Endothelial cell of umbilical vein (primary cell): Measurements from ENCODE around the gene SPSB2. TPM values are rescaled to one million over a fixed set of nuclear protein-coding genes. Genes with fewer than 3 reads are reported as not detected.

Experiments
- BruUV-seq: library from RNA; stranded (reverse); fragments of 400-500 nt; replicated peaks from 2 replicates; lab custom pipeline; 2021; lab: Mats Ljungman, UMichigan
- CTCF ChIA-PET: fragments of 300-600, 350-600 bp; sonication (Branson Sonifier 250); formaldehyde crosslinking; loops from one replicate; lab custom pipeline; 2021; ENCODE audit warnings: antibody characterized with exemption, inconsistent platforms; lab: Charles Lee
- POLR2A ChIA-PET: fragments of 300-600, 350-600 bp; sonication (Branson Sonifier 250); formaldehyde crosslinking; loops from one replicate; lab custom pipeline; 2021; ENCODE audit warnings: antibody characterized with exemption, inconsistent platforms; lab: Charles Lee
- DNase-seq: peaks from one replicate; pipeline ENCODE4 v3.0.0-alpha.2; 2011; ENCODE audit warnings: low read depth, low spot score
- FAIRE-seq: peaks from 2 replicates; lab custom pipeline; 2011; peaks lifted over from hg19 to GRCh38; lab: Jason Lieb, UNC
- H2AFZ ChIP-seq: 2 replicates; pipeline ENCODE4 v1.6.0; 2012; ENCODE audit warnings: low read depth, low read length, control low read depth, inconsistent platforms
- H3K27ac ChIP-seq: 2 replicates; pipeline ENCODE4 v1.5.1; 2011; ENCODE audit warnings: low read depth, mild to moderate bottlenecking, control low read depth, low read length, moderate library complexity; ENCODE audit not compliant: insufficient read depth
- H3K27me3 ChIP-seq, 2 experiments: 2 replicates each; pipeline versions ENCODE4 v1.6.0 to v1.6.1; 2011; ENCODE audit warnings: low read length in 2 of 2, mixed read lengths in 1 of 2; ENCODE audit not compliant: control insufficient read depth in 2 of 2, insufficient read depth in 2 of 2
- H3K36me3 ChIP-seq, 2 experiments: 2 replicates in 1 of 2; 3 replicates in 1 of 2; pipeline ENCODE4 v1.5.1; 2011; ENCODE audit warnings: low read length in 2 of 2, mild to moderate bottlenecking in 1 of 2, moderate library complexity in 1 of 2; ENCODE audit not compliant: control insufficient read depth in 2 of 2, insufficient read depth in 2 of 2; ENCODE audit errors: extremely low read depth in 1 of 2
- H3K4me1 ChIP-seq: 3 replicates; pipeline ENCODE4 v1.5.1; 2011; ENCODE audit warnings: mild to moderate bottlenecking, low read length; ENCODE audit not compliant: control insufficient read depth, insufficient read depth; ENCODE audit errors: extremely low read depth
- H3K4me2 ChIP-seq: 2 replicates; pipeline ENCODE4 v1.6.1; 2011; ENCODE audit warnings: low read length, control low read depth, mixed read lengths; ENCODE audit not compliant: insufficient read depth
- H3K4me3 ChIP-seq, 3 experiments: fragments of 200-600 bp in 1 of 3; sonication (generic), shearing (Covaris generic) in 1 of 3; replicated peaks in 1 of 3; 2 replicates each; pipeline ENCODE4 v1.5.1; 2011 to 2016; ENCODE audit warnings: control low read depth in 3 of 3, low read length in 3 of 3, mild to moderate bottlenecking in 2 of 3, inconsistent platforms in 1 of 3, low read depth in 1 of 3, moderate library complexity in 1 of 3; ENCODE audit not compliant: insufficient read depth in 1 of 3
- H3K79me2 ChIP-seq: 2 replicates; pipeline ENCODE4 v1.6.0; 2012; ENCODE audit warnings: low read length, inconsistent platforms; ENCODE audit not compliant: control insufficient read depth, insufficient read depth
- H3K9ac ChIP-seq: replicated peaks from 2 replicates; pipeline ENCODE3; 2011; ENCODE audit warnings: low read length, control low read depth; ENCODE audit not compliant: insufficient read depth; ENCODE audit errors: extremely low read depth
- H3K9me1 ChIP-seq: replicated peaks from 3 replicates; pipeline ENCODE4 v1.6.0; 2011; ENCODE audit warnings: mild to moderate bottlenecking, low read length; ENCODE audit not compliant: control insufficient read depth, insufficient read depth; ENCODE audit errors: extremely low read depth
- H3K9me3 ChIP-seq: replicated peaks from 2 replicates; pipeline ENCODE4 v1.5.1; 2012; ENCODE audit warnings: low read length, inconsistent platforms; ENCODE audit not compliant: control insufficient read depth, insufficient read depth
- H4K20me1 ChIP-seq: replicated peaks from 2 replicates; pipeline ENCODE3; 2011; ENCODE audit warnings: mild to moderate bottlenecking, low read length; ENCODE audit not compliant: control insufficient read depth, insufficient read depth; ENCODE audit errors: extremely low read depth
- EZH2 ChIP-seq: IDR thresholded peaks from 2 replicates; pipeline ENCODE4 v1.6.1; 2012; ENCODE audit warnings: borderline replicate concordance, low read depth, mild to moderate bottlenecking, moderate library complexity, low read length, inconsistent platforms; ENCODE audit not compliant: severe bottlenecking
- FOS ChIP-seq: IDR thresholded peaks from 2 replicates; pipeline ENCODE4 v1.6.1; 2011; ENCODE audit warnings: mild to moderate bottlenecking, low read length, moderate library complexity, borderline replicate concordance; ENCODE audit not compliant: insufficient read depth
- GATA2 ChIP-seq: IDR thresholded peaks from 2 replicates; pipeline ENCODE4 v1.7.0; 2011; ENCODE audit warnings: low read depth, mild to moderate bottlenecking, moderate library complexity, mixed read lengths, low read length; ENCODE audit not compliant: insufficient read length, insufficient read depth
- JUN ChIP-seq: IDR thresholded peaks from 2 replicates; pipeline ENCODE4 v1.6.1; 2011; ENCODE audit warnings: borderline replicate concordance, low read depth; ENCODE audit not compliant: insufficient read length, insufficient read depth
- MYC ChIP-seq: IDR thresholded peaks from one replicate; pipeline ENCODE4 v1.6.1; 2011; ENCODE audit warnings: mild to moderate bottlenecking, low read depth, low read length
- POLR2A ChIP-seq: IDR thresholded peaks from 2 replicates; pipeline ENCODE4 v1.6.1; 2012; ENCODE audit warnings: low read depth, mild to moderate bottlenecking, control low read depth, low read length
- POLR2AphosphoS5 ChIP-seq: IDR thresholded peaks from 2 replicates; pipeline ENCODE4 v1.6.1; 2012; ENCODE audit warnings: low read depth, mild to moderate bottlenecking, control low read depth, low read length, moderate library complexity; ENCODE audit not compliant: insufficient read depth
- dilution Hi-C: fragments of 300-500 bp; cut with MboI; formaldehyde crosslinking; loops from one replicate; pipeline ENCODE4 v1.15.0; 2019; ENCODE audit warnings: low sequenced_read_pairs; ENCODE audit not compliant: extremely low pct_ligation_motif_present
- intact Hi-C: fragments of 100-400 bp; cut with micrococcal nuclease; formaldehyde crosslinking; loops from one replicate; pipeline ENCODE4 v1.10.0; 2022
- polyA plus RNA-seq, 4 experiments: library from polyadenylated mRNA; depleted of rRNA in 3 of 4; stranded (reverse) in 3 of 4; unstranded in 1 of 4; fragments of >200 nt; gene quantifications; 2 replicates each; pipeline versions ENCODE4 v1.2.1 to v1.2.3, GENCODE V29; 2011 to 2012; ENCODE audit warnings: missing spikeins in 1 of 4
- total RNA-seq: library from RNA; stranded (reverse); gene quantifications from 2 replicates; pipeline ENCODE4 v1.2.3, GENCODE V29; 2021
- TF ChIP-seq, protein P1 (sequence below): IDR thresholded peaks from 2 replicates; pipeline ENCODE4 v1.6.1; 2011; ENCODE audit not compliant: insufficient read depth, insufficient read length
- TF ChIP-seq, protein P2 (sequence below), 2 donors: IDR thresholded peaks; 1 replicate in 1 of 2; 2 replicates in 1 of 2; pipeline ENCODE4 v1.5.1; 2011; ENCODE audit warnings: low read length in 2 of 2, mild to moderate bottlenecking in 2 of 2, moderate library complexity in 2 of 2, control low read depth in 1 of 2, inconsistent platforms in 1 of 2, low read depth in 1 of 2; ENCODE audit not compliant: insufficient read depth in 1 of 2; ENCODE audit errors: extremely low read depth in 1 of 2

The SPSB2 gene
- total and polyA plus RNA-seq, 2 donors (not counting 3 experiments of a cell fraction or from before 2014, with no cell fraction given) = 3.8 to 6.9 TPM

DNA sequence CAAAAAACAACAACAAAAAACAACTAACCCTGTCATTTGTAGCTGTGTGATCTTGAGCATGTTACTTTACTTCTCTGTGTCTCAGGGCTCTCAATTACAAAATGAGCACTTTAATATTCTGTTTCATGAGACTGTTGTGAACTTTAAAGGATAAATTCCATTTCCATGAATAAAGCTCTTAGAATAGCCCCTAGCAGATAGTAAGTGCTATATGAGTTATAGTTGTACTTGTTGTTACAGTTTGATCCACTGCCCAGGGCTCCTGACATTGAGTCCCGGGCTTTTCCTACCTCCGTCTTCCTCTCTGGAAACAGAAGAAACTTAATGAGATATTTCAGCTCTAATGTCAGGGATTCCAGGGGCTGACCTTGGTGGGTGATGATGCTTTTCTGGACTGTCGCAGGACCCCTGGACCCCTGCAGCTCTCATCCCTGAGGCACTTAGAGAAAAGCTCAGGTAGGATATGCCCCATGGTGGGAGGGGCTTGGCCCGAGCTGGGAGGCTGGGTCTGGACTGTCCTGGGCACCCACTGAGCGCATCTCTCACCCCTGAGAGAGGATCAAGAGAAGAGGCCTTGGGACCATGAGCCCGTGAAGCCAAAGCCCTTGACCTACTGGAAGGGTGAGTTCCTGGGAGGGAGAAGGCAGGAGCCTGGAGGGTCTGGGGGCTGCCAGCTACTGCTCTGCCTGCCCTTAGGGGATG is 39.8 kb downstream of the SPSB2 start:
- Histone ChIP-seq H3K79me2 (peaks cover 23% of the 10 kb centered on the region), H3K4me1 (peaks cover 9% of the 10 kb centered on the region), H2AFZ (no peak overlapping the region), H3K4me3 (no peak overlapping the region), H3K9ac (no peak overlapping the region), H3K27me3 (no peaks in the 10 kb centered on the region), H3K9me3 (no peaks in the 10 kb centered on the region), H3K4me2 (no peak overlapping the region), H3K27ac (no peak overlapping the region), H4K20me1 (no peaks in the 10 kb centered on the region), H3K36me3 (peaks cover 3 to 37% of the 10 kb centered on the region in 2 experiments), H3K9me1 (no peaks in the 10 kb centered on the region)
- TF ChIP-seq FOS (no peak), POLR2A (no peak), GATA2 (no peak), JUN (no peak), EZH2 (no peak), POLR2AphosphoS5 (no peak), MYC (no peak)
- TF ChIP-seq, protein P1, sequence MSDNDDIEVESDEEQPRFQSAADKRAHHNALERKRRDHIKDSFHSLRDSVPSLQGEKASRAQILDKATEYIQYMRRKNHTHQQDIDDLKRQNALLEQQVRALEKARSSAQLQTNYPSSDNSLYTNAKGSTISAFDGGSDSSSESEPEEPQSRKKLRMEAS = no peak
- TF ChIP-seq, protein P2, sequence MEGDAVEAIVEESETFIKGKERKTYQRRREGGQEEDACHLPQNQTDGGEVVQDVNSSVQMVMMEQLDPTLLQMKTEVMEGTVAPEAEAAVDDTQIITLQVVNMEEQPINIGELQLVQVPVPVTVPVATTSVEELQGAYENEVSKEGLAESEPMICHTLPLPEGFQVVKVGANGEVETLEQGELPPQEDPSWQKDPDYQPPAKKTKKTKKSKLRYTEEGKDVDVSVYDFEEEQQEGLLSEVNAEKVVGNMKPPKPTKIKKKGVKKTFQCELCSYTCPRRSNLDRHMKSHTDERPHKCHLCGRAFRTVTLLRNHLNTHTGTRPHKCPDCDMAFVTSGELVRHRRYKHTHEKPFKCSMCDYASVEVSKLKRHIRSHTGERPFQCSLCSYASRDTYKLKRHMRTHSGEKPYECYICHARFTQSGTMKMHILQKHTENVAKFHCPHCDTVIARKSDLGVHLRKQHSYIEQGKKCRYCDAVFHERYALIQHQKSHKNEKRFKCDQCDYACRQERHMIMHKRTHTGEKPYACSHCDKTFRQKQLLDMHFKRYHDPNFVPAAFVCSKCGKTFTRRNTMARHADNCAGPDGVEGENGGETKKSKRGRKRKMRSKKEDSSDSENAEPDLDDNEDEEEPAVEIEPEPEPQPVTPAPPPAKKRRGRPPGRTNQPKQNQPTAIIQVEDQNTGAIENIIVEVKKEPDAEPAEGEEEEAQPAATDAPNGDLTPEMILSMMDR (IDR thresholded peaks at IDR 0.05; ENCODE audit: extremely low read depth in 1 of 2, insufficient read depth in 1 of 2, low read depth in 1 of 2, low read length in 2 of 2) = no peak
- no TSS peak for BruUV-seq
- dilution Hi-C loops (no loop called here), intact Hi-C loops (no loop called here)
- FAIRE-seq (no peak), DNase-seq (no peak)
- ChIA-PET CTCF (interaction anchor here (1.2 to 2.9 kb wide), 3 partner anchors 18 to 80 kb away, joined by 4 to 17 read pairs (median 6); partner anchors contain the start of genes CDCA3, MLF2 and SPSB2), POLR2A (no interaction called here)
